ENCODE results near the gene SH2D6. TPM values are rescaled to one million over a fixed set of nuclear protein-coding genes. Genes with fewer than 3 reads are reported as not detected.

SH2D6 gene
- total and polyA plus RNA-seq, 2 of the 8 experiments (the other 6 are each of a cell fraction or from before 2014, with no cell fraction given), result 0.42 TPM; not detected in 1

DNA sequence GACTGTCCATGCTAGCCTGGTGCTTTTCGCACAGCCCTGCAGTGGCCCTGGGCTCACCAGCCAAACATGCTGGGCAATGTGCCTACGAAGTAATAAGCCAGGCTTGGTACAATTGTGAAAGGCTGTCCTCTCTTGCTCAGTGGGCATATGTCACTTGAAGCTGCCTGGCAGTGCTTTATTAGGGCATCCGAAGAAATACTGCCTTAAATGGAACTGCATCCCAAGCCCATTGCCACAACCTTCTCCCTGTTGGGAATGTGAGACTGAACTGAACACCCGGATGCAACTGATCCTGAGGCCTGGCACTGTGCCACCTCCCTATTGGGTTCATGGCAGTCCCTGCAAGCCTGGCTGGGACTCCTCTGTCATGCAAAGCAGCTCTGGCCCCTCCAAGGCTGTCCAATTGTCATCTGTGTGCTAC lies 24.2 kb upstream of the SH2D6 start (continued):
- TF ChIP-seq, protein P1, sequence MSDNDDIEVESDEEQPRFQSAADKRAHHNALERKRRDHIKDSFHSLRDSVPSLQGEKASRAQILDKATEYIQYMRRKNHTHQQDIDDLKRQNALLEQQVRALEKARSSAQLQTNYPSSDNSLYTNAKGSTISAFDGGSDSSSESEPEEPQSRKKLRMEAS (IDR thresholded peaks at IDR 0.05), result no peak
- TF ChIP-seq NANOG (IDR thresholded peaks at IDR 0.05; ENCODE audit: insufficient read depth, low read depth, low read length, poor library complexity, severe bottlenecking), result no peak

Measured in H1 (cell line).